ENCODE data around the gene KY.

DNA sequence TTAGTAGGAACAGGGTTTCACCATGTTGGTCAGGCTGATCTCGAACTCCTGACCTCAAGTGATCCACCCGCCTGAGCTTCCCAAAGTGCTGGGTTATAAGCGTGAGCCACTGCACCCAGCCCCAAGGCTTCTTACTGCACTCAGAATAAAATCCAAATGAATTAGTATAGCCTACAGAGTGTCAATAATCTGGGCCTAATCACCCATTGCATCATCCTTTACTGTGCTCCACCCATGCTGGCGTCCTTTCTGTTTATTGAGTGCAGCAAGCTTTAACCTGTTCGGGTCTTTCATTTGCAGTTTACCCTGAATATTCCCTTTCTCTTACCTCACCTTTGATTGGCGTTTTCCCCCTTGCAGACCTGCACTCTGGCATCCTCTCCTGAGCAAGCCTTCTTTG lies 87.2 kb downstream of the KY start:
- TF ChIP-seq, protein P1, sequence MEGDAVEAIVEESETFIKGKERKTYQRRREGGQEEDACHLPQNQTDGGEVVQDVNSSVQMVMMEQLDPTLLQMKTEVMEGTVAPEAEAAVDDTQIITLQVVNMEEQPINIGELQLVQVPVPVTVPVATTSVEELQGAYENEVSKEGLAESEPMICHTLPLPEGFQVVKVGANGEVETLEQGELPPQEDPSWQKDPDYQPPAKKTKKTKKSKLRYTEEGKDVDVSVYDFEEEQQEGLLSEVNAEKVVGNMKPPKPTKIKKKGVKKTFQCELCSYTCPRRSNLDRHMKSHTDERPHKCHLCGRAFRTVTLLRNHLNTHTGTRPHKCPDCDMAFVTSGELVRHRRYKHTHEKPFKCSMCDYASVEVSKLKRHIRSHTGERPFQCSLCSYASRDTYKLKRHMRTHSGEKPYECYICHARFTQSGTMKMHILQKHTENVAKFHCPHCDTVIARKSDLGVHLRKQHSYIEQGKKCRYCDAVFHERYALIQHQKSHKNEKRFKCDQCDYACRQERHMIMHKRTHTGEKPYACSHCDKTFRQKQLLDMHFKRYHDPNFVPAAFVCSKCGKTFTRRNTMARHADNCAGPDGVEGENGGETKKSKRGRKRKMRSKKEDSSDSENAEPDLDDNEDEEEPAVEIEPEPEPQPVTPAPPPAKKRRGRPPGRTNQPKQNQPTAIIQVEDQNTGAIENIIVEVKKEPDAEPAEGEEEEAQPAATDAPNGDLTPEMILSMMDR (IDR thresholded peaks at IDR 0.05), result no peak
- no peak for TF ChIP-seq POLR2A (IDR thresholded peaks at IDR 0.05)

Measured in breast epithelium (tissue), 3 donors.